Prostate gland (tissue), 2 donors: ENCODE measurements around the gene LRRC43. TPM values are rescaled to one million over a fixed set of nuclear protein-coding genes. Genes with fewer than 3 reads are reported as not detected.

ENCODE experiments used
- DNase-seq: peaks from one replicate; pipeline ENCODE4 v3.0.0-alpha.2; 2019; ENCODE audit warnings: low spot score
- H3K27ac ChIP-seq, 2 donors: fragments of 200-600 bp; sonication (generic); 2 replicates each; pipeline ENCODE4 v1.5.1; 2017 to 2019
- H3K27me3 ChIP-seq: fragments of 200-600 bp; sonication (generic); replicated peaks from 2 replicates; pipeline ENCODE4 v1.5.1; 2019; ENCODE audit not compliant: insufficient read depth
- H3K36me3 ChIP-seq, 2 donors: fragments of 200-600 bp; sonication (generic); 1 replicate in 1 of 2; 2 replicates in 1 of 2; pipeline versions ENCODE4 v1.5.1 to v1.8.1; 2017 to 2019
- H3K4me1 ChIP-seq: fragments of 200-600 bp; sonication (generic); replicated peaks from 2 replicates; pipeline ENCODE4 v1.5.1; 2019
- H3K4me3 ChIP-seq, 2 donors: fragments of 200-600 bp; sonication (generic); 2 replicates each; pipeline ENCODE4 v1.5.1; 2017 to 2019
- H3K9me3 ChIP-seq: fragments of 200-600 bp; sonication (generic); 2 replicates; pipeline ENCODE4 v1.5.1; 2017
- POLR2A ChIP-seq: fragments of 450-650 bp; IDR thresholded peaks from one replicate; pipeline ENCODE4 v1.6.1; 2016; ENCODE audit warnings: antibody characterized with exemption, mild to moderate bottlenecking
- POLR2AphosphoS5 ChIP-seq: sonication (generic); formaldehyde crosslinking; IDR thresholded peaks from one replicate; pipeline ENCODE4 v1.6.1; 2017; ENCODE audit warnings: antibody characterized with exemption
- WGBS: methylation state at CpG from one replicate; pipeline ENCODE4 v1.1.5; 2018; 5-methylcytosine and 5-hydroxymethylcytosine counted together
- intact Hi-C: fragments of 100-400 bp; cut with DNase I; formaldehyde crosslinking; loops from one replicate; pipeline ENCODE4 v1.14.2; 2022
- total RNA-seq, 2 donors: library from RNA; depleted of rRNA; stranded (reverse); fragments of >200 nt; gene quantifications; one replicate each; pipeline ENCODE4 v1.1.0, GENCODE V29; 2016
- TF ChIP-seq, protein P1 (sequence below), 4 experiments: fragments of 200-600 bp in 2 of 4; fragments of 450-650 bp in 2 of 4; sonication (generic) in 2 of 4; IDR thresholded peaks; 1 replicate in 3 of 4; 2 replicates in 1 of 4; pipeline ENCODE4 v1.5.1; 2016 to 2019; ENCODE audit warnings: antibody characterized with exemption in 4 of 4, mild to moderate bottlenecking in 2 of 4, moderate library complexity in 2 of 4

LRRC43 gene
- total RNA-seq, 2 donors from 2014 or later = 1.2 to 5.7 TPM

- Histone ChIP-seq H3K36me3 (no peaks in the 10 kb centered on the region), H3K4me1 (peaks cover 3% of the 10 kb centered on the region), H3K27ac (no peak overlapping the region), H3K9me3 (no peaks in the 10 kb centered on the region), H3K4me3 (no peak overlapping the region), H3K27me3 (no peaks in the 10 kb centered on the region)
- TF ChIP-seq POLR2A (no peak), POLR2AphosphoS5 (no peak)
- TF ChIP-seq, protein P1, sequence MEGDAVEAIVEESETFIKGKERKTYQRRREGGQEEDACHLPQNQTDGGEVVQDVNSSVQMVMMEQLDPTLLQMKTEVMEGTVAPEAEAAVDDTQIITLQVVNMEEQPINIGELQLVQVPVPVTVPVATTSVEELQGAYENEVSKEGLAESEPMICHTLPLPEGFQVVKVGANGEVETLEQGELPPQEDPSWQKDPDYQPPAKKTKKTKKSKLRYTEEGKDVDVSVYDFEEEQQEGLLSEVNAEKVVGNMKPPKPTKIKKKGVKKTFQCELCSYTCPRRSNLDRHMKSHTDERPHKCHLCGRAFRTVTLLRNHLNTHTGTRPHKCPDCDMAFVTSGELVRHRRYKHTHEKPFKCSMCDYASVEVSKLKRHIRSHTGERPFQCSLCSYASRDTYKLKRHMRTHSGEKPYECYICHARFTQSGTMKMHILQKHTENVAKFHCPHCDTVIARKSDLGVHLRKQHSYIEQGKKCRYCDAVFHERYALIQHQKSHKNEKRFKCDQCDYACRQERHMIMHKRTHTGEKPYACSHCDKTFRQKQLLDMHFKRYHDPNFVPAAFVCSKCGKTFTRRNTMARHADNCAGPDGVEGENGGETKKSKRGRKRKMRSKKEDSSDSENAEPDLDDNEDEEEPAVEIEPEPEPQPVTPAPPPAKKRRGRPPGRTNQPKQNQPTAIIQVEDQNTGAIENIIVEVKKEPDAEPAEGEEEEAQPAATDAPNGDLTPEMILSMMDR (IDR thresholded peaks at IDR 0.05) = no peak
- intact Hi-C loops = no loop called here
- no peak for DNase-seq
- WGBS = 73% methylated on average over 9 of the region's 9 CpGs
These were observed 30.2 kb upstream of the LRRC43 start for GRCh38 chr12:122152754-122153153.

DNA sequence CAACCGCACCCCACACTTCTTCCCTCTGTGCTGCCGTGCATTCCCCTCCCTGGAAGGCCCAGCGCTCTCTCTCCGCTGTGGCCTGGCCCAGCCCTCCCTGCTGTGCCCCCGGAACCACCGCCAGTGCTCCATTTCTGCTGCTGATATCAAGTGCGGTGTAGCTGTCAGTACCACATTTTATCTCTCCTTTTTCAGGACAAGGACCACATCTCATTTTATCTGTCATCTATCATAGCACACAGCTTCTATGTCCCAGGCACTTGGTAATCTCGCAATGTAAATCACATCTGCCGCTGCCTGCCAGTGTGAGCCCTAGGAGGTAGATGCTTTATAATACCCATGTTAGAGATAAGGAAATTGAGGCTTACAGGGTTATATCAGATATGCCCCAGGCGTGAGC, 27.2 kb upstream of the LRRC43 start:
- Histone ChIP-seq H3K4me3 (no peak overlapping the region), H3K4me1 (peaks cover 3% of the 10 kb centered on the region), H3K27me3 (no peaks in the 10 kb centered on the region), H3K9me3 (no peaks in the 10 kb centered on the region), H3K27ac (no peak overlapping the region), H3K36me3 (no peaks in the 10 kb centered on the region)
- DNase-seq = no peak
- intact Hi-C loops = no loop called here
- TF ChIP-seq POLR2AphosphoS5 = no peak
- TF ChIP-seq, protein P1 (IDR thresholded peaks at IDR 0.05) = no peak
- TF ChIP-seq POLR2A = no peak
- WGBS = 81% methylated on average over 10 of the region's 10 CpGs

GRCh38 chr12:122158700-122159285, 24.1 kb upstream of the LRRC43 start:
- H3K4me3 ChIP-seq = no peak overlapping the region
- DNase-seq = no peak
- H3K27ac ChIP-seq = no peak overlapping the region
- no peaks in the 10 kb centered on the region for H3K4me1 ChIP-seq
- intact Hi-C loops = no loop called here
- TF ChIP-seq, protein P1 (IDR thresholded peaks at IDR 0.05) = no peak
- TF ChIP-seq POLR2AphosphoS5 (no peak), POLR2A (no peak)
- no peaks in the 10 kb centered on the region for H3K27me3 ChIP-seq
- H3K9me3 ChIP-seq = no peaks in the 10 kb centered on the region
- WGBS = 77% methylated on average over 7 of the region's 7 CpGs
- H3K36me3 ChIP-seq = no peaks in the 10 kb centered on the region

GRCh38 chr12:122159882-122160281, 23.0 kb upstream of the LRRC43 start:
- no peak for DNase-seq
- H3K36me3 ChIP-seq = no peaks in the 10 kb centered on the region
- WGBS = 49% methylated on average over 4 of the region's 4 CpGs
- H3K9me3 ChIP-seq = no peaks in the 10 kb centered on the region
- TF ChIP-seq, protein P1 (IDR thresholded peaks at IDR 0.05) = no peak
- TF ChIP-seq POLR2AphosphoS5 (no peak), POLR2A (no peak)
- no peak overlapping the region for H3K27ac ChIP-seq
- intact Hi-C loops = no loop called here
- no peaks in the 10 kb centered on the region for H3K27me3 ChIP-seq
- no peak overlapping the region for H3K4me3 ChIP-seq
- no peaks in the 10 kb centered on the region for H3K4me1 ChIP-seq

GRCh38 chr12:122160761-122161160, 22.2 kb upstream of the LRRC43 start:
- Histone ChIP-seq H3K4me1 (no peaks in the 10 kb centered on the region), H3K36me3 (no peaks in the 10 kb centered on the region), H3K27ac (no peak overlapping the region), H3K27me3 (no peaks in the 10 kb centered on the region), H3K4me3 (no peak overlapping the region), H3K9me3 (no peaks in the 10 kb centered on the region)
- WGBS = 76% methylated on average over 11 of the region's 11 CpGs
- intact Hi-C loops = no loop called here
- TF ChIP-seq, protein P1 (IDR thresholded peaks at IDR 0.05) = no peak
- no peak for TF ChIP-seq POLR2A
- no peak for TF ChIP-seq POLR2AphosphoS5
- no peak for DNase-seq
